Muscle layer of colon (tissue), 2 donors: Measurements from ENCODE around the gene AXIN2.

Experiments
- H3K27ac ChIP-seq: one replicate; pipeline ENCODE4 v1.7.0; 2013; ENCODE audit warnings: low read depth, mild to moderate bottlenecking, low read length, moderate library complexity
- H3K27me3 ChIP-seq, 2 donors: one replicate each; pipeline ENCODE4 v1.7.0; 2013; ENCODE audit warnings: low read length in 2 of 2, mild to moderate bottlenecking in 2 of 2; ENCODE audit not compliant: insufficient read depth in 2 of 2, control insufficient read depth in 1 of 2
- H3K36me3 ChIP-seq: one replicate; pipeline ENCODE4 v1.7.0; 2013; ENCODE audit warnings: mild to moderate bottlenecking, low read length; ENCODE audit not compliant: insufficient read depth
- H3K4me1 ChIP-seq: one replicate; pipeline ENCODE4 v1.7.0; 2013; ENCODE audit warnings: mild to moderate bottlenecking, low read length; ENCODE audit not compliant: insufficient read depth
- H3K4me3 ChIP-seq, 2 donors: one replicate each; pipeline ENCODE4 v1.7.0; 2013; ENCODE audit warnings: low read length in 2 of 2, low read depth in 1 of 2, mild to moderate bottlenecking in 1 of 2, moderate library complexity in 1 of 2
- H3K9ac ChIP-seq: one replicate; pipeline ENCODE4 v1.7.0; 2013; ENCODE audit warnings: low read length
- H3K9me3 ChIP-seq: one replicate; pipeline ENCODE4 v1.7.0; 2013; ENCODE audit warnings: mild to moderate bottlenecking, low read length
- donor health status: abdominal sarcoma.
- donor health status: Adenocarcinoma of cecum.

The AXIN2 gene

DNA sequence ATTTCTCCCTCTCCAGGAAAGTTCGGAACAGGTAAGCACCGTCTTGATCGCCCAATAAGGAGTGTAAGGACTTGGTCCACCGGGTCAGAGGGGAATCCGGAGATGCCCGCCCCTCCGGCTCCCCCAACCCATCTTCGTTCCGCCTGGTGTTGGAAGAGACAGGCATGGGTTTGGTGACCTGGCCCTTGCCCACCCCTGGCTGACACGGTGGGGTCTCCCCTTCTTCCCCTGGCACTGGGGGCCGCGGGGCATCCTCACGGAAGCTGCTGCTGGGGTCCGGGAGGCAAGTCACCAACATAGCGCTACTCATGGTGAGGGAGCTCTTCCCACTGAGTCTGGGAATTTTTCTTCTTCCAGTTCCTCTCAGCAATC is 3.2 kb downstream of the AXIN2 start:
- H3K27ac ChIP-seq = peak overlapping the region; percentile 14
- H3K9me3 ChIP-seq = no peaks in the 10 kb centered on the region
- peaks cover 14% of the 10 kb centered on the region for H3K4me1 ChIP-seq
- no peaks in the 10 kb centered on the region for H3K36me3 ChIP-seq
- no peak overlapping the region for H3K9ac ChIP-seq
- H3K4me3 ChIP-seq = peak overlapping the region; percentile 76 to 92
- H3K27me3 ChIP-seq = peaks cover 0 to 4% of the 10 kb centered on the region in 2 donors

DNA sequence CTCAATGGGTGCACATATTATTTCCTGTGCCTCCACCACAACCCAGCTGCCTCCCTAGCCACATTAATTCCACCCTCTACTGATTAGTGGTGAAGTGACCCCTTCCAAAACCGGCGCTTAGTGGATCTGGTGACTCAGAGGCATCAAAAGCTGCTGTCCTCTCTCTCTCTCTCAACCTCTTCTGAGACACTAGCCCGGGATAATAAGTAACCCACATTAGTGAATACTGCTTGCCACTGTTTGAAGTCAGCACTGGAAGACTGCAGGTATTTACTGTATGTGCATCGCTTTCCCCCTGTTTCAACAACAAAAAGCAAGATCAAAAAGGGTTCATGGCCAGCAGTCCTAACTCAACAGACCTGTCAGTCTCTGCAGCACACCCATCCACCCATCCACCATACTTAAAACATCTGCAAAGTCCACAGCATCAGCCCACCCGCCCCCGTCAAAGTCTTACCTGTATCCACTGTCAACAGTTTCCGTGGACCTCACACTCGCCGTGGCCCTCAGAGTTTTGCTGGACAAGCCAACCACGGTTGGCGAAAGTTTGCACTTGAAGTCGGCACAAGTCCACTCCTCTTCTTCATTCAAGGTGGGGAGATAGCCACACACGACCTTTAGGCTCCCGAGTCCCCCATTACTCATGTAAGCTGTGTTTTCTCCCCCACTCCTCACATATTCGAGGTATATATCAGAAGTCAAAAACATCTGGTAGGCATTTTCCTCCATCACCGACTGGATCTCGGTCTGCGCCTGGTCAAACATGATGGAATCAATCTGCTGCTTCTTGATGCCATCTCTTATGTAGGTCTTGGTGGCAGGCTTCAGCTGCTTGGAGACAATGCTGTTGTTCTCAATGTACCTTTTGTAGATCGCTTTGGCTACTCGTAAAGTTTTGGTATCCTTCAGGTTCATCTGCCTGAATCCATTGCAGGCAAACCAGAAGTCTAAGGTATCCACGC is 3.8 kb downstream of the AXIN2 start:
- no peak overlapping the region for H3K9ac ChIP-seq
- no peaks in the 10 kb centered on the region for H3K9me3 ChIP-seq
- peak overlapping the region in 1 of 2 donors; percentile 76 for H3K4me3 ChIP-seq
- no peak overlapping the region for H3K27ac ChIP-seq
- peaks cover 0 to 4% of the 10 kb centered on the region in 2 donors for H3K27me3 ChIP-seq
- no peaks in the 10 kb centered on the region for H3K36me3 ChIP-seq
- H3K4me1 ChIP-seq = peaks cover 14% of the 10 kb centered on the region

DNA sequence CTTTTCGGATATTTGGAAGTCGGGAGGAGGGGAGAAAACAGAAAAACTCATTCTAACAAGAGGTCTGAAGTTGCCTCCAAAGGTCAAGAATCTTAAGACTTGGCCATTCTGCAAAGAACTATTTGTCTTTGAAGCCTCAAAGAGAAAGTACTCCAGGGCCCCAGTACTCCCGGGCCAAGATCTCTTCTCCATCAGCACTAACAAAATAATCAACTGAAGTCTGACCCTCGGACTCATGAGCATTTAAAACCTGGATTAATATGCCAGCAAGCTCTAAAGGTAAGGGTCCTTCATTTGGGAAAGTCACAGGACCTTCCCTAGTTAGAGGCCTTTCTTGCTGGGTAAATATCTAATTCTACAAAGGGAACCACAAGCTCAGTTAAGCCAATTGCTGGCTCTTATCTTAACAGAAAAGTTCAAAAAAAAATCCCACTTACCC is 4.5 kb downstream of the AXIN2 start:
- Histone ChIP-seq H3K27me3 (peaks cover 0 to 4% of the 10 kb centered on the region in 2 donors), H3K4me1 (peaks cover 11% of the 10 kb centered on the region), H3K4me3 (peak overlapping the region; percentile 11 to 35), H3K27ac (no peak overlapping the region), H3K36me3 (peaks cover 3% of the 10 kb centered on the region), H3K9me3 (no peaks in the 10 kb centered on the region), H3K9ac (no peak overlapping the region)

DNA sequence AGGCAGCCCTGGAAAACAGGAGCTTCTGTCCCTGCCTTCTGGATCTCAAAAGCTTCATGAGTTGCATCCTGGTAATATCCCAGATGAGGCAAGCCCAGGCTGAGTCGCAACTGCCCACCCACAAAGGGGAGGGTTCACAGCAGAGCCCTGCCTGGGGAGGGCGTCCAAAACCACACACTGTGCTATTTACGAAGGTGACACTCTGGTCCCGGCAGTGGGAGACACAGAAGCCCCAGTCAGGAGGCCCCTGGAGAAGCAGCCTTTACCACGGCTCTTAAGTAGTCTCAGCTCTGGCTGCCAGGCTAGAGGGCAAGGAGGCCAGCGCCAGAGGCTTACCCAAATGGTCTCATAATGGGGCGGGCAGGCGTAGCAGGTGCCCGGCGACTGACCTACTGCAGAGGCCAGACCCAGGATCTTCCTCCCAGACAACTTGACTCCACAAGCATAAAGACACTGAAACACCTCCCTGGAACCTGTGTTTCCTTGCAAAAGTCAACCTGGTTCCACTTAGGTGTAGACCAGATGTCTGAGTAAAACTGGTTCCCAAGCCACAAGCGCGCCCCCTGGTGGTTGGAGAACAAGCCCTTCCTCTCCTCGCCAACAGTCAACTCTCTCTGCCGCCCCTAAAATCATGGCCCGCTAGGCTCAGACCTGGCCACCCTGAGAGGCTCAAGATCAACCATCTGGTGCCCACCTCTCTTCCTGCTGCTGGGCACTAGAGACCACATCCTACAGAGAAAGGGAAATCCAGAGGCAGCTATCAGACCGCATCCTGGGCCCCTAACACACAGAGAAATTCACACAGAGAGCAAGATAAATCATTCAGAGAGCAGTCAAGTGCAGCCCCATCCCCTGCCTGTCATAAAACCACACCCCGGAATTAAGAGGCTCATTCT is 5.2 kb downstream of the AXIN2 start:
- Histone ChIP-seq H3K9ac (no peak overlapping the region), H3K36me3 (peaks cover 3% of the 10 kb centered on the region), H3K27ac (no peak overlapping the region), H3K27me3 (peaks cover 0 to 4% of the 10 kb centered on the region in 2 donors), H3K9me3 (no peaks in the 10 kb centered on the region), H3K4me3 (peak overlapping the region; percentile 11 to 35), H3K4me1 (peaks cover 9% of the 10 kb centered on the region)

DNA sequence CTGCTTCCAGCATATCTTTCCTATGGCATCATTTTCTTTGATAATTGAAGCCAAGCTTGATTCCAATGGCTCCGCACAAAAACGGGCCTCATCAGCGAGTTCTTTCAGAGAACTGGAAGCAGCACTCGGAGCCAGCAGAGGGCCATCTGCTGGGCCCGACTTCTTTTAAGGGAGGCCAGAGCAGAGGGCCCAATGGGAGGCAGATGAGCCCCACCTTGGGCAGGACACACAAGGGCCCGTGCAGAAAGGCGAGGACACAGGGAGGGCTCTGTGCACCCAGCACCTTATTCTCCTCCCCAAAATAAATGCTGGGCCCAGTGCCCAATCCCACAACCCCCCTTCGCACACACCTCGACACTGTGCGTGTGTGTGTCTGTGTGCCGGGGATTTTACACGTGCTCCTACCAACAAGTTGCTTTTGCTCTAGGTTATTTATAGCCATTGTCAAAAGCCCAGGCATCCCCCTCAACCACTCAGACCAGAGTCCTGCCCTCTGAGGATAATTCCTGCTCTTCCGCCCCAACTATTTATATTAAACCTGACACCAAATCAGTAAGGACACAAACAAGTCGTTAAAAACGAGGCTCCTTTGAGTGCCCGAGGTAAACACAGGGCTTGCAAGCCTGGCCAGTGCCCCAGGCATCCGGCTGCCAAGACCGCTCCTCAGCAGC is 6.8 kb downstream of the AXIN2 start:
- no peak overlapping the region for H3K9ac ChIP-seq
- H3K9me3 ChIP-seq = no peaks in the 10 kb centered on the region
- H3K36me3 ChIP-seq = peaks cover 3% of the 10 kb centered on the region
- peaks cover 9% of the 10 kb centered on the region for H3K4me1 ChIP-seq
- H3K27me3 ChIP-seq = peaks cover 0 to under 1% of the 10 kb centered on the region in 2 donors
- H3K4me3 ChIP-seq = peak overlapping the region in 1 of 2 donors; percentile 22
- no peak overlapping the region for H3K27ac ChIP-seq

DNA sequence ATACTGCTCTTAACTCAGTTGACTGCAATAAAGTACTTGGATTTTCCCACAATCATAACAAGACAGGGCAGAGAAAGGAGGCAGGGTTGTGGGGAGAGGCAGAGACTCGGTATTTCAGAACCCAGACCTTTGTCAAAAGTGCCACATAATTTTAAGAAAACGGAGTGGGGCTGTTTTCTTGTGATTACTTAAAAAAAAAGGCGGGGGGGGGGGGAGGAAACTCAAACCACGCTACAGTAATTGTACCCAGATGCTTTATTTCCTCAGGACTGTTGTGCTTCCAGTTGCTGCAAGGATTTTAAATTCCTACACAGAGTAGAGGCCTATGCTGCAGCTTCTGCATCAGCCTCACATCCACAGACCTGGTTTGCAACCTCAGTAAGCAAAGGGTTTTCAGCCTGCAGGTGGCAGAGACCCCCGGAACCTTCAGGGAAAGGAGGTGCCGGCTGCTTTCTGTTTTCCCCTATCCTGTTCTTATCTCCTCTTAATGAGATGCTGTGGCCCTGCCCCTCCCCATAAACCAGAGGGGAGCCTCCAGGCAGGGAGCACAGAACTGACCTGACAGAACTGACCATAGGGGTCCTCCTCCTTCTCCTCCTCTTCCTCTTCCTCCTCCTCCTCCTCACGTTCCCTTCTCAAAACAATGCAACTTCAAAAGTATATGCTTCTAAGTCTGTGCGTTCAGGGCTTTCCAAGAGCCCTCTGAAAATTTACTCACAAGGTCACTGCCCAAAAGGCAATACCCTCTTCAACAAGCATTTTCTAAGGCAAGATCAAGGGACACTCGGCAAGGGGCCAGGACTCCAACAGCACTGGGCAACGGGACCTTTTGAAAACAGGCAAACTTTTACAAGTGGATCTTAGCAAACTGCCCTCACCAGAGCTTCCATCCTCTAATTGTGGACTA is 7.5 kb downstream of the AXIN2 start:
- peaks cover 9% of the 10 kb centered on the region for H3K4me1 ChIP-seq
- peaks cover 10% of the 10 kb centered on the region for H3K36me3 ChIP-seq
- H3K27me3 ChIP-seq = no peaks in the 10 kb centered on the region
- H3K4me3 ChIP-seq = peak overlapping the region in 1 of 2 donors; percentile 22
- no peak overlapping the region for H3K9ac ChIP-seq
- peak overlapping the region; percentile 54 for H3K27ac ChIP-seq
- no peaks in the 10 kb centered on the region for H3K9me3 ChIP-seq

DNA sequence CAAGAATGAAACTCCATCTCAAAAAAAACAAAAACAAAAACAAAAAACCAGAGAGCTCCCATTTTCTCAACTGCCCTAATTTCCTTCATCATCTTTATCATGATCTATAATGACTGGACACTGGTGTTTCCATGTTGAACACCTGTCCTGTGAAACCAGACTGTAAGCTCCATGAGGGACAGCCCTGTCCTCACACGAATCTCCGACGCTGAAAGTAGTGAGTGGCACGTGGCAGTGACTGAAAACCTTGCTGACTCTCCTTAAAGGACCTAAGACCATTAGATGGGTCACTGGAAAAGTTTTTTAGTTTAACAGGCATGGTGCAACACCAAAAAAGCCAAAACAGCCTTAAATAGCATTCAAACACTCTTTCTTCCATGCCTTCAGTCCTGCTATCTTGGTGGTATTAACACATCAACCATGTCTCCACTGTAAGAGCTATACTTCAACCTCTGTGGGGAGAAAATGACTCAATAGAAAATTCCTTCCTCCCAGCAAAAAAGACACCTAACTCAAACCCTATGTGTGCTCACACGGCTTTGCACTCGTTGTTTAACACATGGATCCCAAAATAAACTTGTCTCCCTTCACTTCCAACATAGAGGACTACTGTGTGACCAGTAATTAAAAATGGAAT is 8.3 kb downstream of the AXIN2 start:
- Histone ChIP-seq H3K36me3 (peaks cover 16% of the 10 kb centered on the region), H3K9me3 (no peaks in the 10 kb centered on the region), H3K4me1 (peaks cover 3% of the 10 kb centered on the region), H3K4me3 (no peak overlapping the region), H3K27ac (peak overlapping the region; percentile 54), H3K9ac (no peak overlapping the region), H3K27me3 (no peaks in the 10 kb centered on the region)

DNA sequence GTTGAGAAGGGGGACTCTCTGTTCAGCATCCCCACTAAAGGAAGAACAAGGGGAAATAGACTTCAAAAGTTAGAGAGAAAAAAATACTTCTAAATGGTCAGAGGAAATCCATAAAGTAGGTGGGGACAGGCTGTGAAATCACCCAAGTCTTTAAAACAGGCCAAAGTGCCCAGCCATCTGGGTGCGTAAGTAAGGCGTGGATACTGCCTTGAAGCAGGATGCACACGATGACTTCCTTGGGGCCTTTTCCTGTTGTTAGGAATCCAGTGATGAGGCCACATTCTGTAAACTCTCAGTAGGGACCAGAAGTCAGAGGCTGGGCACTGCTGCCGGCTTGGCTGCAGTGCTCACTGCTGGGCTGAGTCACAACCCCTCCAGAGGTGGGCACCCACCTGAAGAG is 9.2 kb downstream of the AXIN2 start:
- Histone ChIP-seq H3K4me3 (no peak overlapping the region), H3K9me3 (no peaks in the 10 kb centered on the region), H3K27me3 (no peaks in the 10 kb centered on the region), H3K27ac (no peak overlapping the region), H3K36me3 (peaks cover 16% of the 10 kb centered on the region), H3K4me1 (peaks cover 7% of the 10 kb centered on the region), H3K9ac (no peak overlapping the region)

DNA sequence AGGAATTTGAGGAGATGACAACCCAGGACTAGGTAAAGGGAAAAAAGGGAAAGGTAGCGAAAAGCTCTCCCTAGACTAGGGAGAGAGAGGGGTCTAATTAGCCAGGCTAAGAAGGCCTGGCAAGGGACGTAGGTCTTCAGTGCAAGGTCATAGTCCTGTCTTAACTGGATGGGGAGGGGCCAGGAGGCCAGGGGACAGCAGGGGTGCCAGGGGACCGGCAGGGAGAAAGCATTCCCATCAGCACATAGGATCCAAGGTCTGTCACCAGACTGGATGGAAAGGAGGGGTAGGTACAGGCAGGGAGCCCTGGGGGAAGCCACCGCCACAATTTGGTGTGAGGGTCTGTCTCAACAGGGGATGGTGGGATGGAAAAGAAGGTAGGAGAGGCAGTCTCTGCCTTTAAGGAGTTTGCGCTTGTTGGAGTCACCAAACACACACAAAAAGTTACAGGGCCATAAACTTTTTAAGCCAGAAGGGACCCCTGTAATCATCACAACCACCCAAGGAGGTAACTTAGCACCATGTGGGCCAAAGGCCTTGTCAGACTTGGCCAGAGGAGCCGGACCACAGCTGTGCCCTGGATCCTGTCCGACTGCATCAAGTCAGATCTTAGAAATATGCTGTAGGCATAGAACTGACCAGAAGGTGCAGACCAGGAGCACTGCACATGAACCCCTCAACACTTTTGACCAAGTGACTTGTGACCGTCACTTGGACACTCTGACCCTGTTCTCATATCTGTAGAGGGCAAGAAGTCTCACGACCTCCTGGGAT is 10.0 kb downstream of the AXIN2 start:
- no peaks in the 10 kb centered on the region for H3K9me3 ChIP-seq
- H3K4me3 ChIP-seq = no peak overlapping the region
- peaks cover 16% of the 10 kb centered on the region for H3K36me3 ChIP-seq
- H3K9ac ChIP-seq = no peak overlapping the region
- H3K27ac ChIP-seq = no peak overlapping the region
- H3K27me3 ChIP-seq = no peaks in the 10 kb centered on the region
- peaks cover 14% of the 10 kb centered on the region for H3K4me1 ChIP-seq
